Heart left ventricle (tissue), 13 donors: ENCODE results near the gene NFAT5.

ENCODE experiments used
- CTCF ChIP-seq, 12 donors: fragments of 200-600 bp; sonication (generic) in 4 of 12; IDR thresholded peaks; one replicate each; pipeline versions ENCODE4 v1.5.0 to v1.8.0; 2018 to 2022; ENCODE audit warnings: antibody characterized with exemption in 12 of 12, mild to moderate bottlenecking in 5 of 12
- POLR2A ChIP-seq, 2 donors: fragments of 450-650 bp; IDR thresholded peaks; one replicate each; pipeline ENCODE4 v1.6.1; 2017; ENCODE audit warnings: antibody characterized with exemption in 2 of 2, mild to moderate bottlenecking in 2 of 2, moderate library complexity in 2 of 2
- donor health status: ischemic (EF 13 %, LVEDD 7.1; RV severe dilation, severe dysfunction).
- donor health status: DM: no; HTN: yes; CAD: no.
- donor health status: DM: no; HTN: no; CAD: no.
- donor health status: ischemic (EF 25% LVEDD 6.9; RV normal size, moderate dysfunction).
- donor health status: ischemic (EF 25% LVEDD 5.7; RV mildly dilated, moderate dysfunction).
- donor health status: ischemic (EF 35%, LVEDD 5.7; RV mildly dilated, moderate dysfunction).
- donor health status: nonischemic (EF 11% LVEDD 7.7; RV severe dilation, severe dysfunction).
- donor health status: DM: yes; HTN: yes; CAD: no.
- donor health status: PGD.
- donor health status: ischemic (EF 29% LVEDD 5.4; RV normal size, mild dysfunction).
- donor health status: nonischemic (EF 23%, LVEDD 6.1; RV moderate dilation, normal function).

- no peak for TF ChIP-seq CTCF (IDR thresholded peaks at IDR 0.05)
- TF ChIP-seq POLR2A (IDR thresholded peaks at IDR 0.05) = no peak
These were observed 141.2 kb downstream of the NFAT5 start for GRCh38 chr16:69706975-69707340.
